ENCODE data around the gene DENND1A.

DNA sequence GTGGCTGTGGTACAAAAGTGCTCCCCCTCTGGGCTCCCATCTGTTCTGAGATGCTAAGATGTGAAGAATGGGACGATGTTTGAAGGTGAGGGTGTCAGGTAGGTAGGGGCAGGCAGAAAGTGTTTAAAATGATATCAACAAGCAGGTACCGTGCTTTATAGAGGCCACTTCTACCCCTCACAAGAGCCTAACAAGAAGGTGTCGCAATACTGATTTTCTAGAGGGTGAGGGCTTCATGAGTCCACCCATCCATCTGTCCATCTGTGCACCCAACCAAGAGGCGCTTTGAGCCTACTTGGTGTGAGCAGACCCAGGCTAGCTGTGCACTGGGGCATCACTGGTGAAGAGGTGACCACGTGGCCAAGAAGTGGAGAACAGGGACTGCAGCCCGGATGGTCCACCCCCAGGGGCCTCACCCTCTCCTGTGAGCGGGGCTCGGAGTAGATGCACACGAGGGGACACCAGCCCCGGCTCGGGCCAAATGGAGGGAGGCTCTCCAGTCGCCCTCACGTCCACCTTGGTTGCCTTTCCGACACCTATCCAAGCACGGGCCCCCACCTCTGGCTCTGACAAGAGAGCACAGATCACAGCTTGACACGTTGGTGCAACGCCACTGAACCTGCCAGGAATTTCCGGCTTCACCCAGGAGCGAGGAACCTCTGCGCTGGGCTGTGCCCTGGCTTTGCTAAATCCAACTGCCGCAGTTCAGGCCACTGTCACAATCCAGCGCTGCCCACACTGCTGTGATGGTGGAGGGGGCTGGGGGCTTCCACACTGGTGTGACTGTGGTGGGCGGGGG lies 539.4 kb downstream of the DENND1A start:
- TF ChIP-seq, protein P1, sequence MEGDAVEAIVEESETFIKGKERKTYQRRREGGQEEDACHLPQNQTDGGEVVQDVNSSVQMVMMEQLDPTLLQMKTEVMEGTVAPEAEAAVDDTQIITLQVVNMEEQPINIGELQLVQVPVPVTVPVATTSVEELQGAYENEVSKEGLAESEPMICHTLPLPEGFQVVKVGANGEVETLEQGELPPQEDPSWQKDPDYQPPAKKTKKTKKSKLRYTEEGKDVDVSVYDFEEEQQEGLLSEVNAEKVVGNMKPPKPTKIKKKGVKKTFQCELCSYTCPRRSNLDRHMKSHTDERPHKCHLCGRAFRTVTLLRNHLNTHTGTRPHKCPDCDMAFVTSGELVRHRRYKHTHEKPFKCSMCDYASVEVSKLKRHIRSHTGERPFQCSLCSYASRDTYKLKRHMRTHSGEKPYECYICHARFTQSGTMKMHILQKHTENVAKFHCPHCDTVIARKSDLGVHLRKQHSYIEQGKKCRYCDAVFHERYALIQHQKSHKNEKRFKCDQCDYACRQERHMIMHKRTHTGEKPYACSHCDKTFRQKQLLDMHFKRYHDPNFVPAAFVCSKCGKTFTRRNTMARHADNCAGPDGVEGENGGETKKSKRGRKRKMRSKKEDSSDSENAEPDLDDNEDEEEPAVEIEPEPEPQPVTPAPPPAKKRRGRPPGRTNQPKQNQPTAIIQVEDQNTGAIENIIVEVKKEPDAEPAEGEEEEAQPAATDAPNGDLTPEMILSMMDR (IDR thresholded peaks at IDR 0.05; ENCODE audit: insufficient read depth, low read depth, low read length), result no peak
- no peak for TF ChIP-seq EZH2 (IDR thresholded peaks at IDR 0.05; ENCODE audit: insufficient read depth, low read length)

All from astrocyte (in vitro differentiated cells and primary cell).